GM23248 (cell line): Measurements from ENCODE around the gene HOXB6.

Experiments
- EZH2 ChIP-seq: fragments of 200-600 bp; sonication (generic); IDR thresholded peaks from 2 replicates; pipeline ENCODE4 v1.6.1; 2018; ENCODE audit warnings: antibody characterized with exemption, mild to moderate bottlenecking; ENCODE audit not compliant: insufficient read depth, poor library complexity, severe bottlenecking
- EZH2phosphoT487 ChIP-seq: fragments of 200-600 bp; sonication (generic); IDR thresholded peaks from 2 replicates; pipeline ENCODE4 v1.6.1; 2018; ENCODE audit warnings: antibody characterized with exemption, moderate library complexity, mild to moderate bottlenecking, low read depth; ENCODE audit not compliant: insufficient read depth

GRCh38 chr17:48598736-48599135, 6.0 kb downstream of the HOXB6 start:
- TF ChIP-seq EZH2phosphoT487 (no peak), EZH2 (no peak)
